Measurements from ENCODE around the gene TPSAB1. TPM values are rescaled to one million over a fixed set of nuclear protein-coding genes. Genes with fewer than 3 reads are reported as not detected.
"Not testable (repeated sequence)": the region's sequence is repeated elsewhere in the genome, so short reads cannot be mapped to it uniquely, and the experiment has no call there.

The TPSAB1 gene
- total and polyA plus RNA-seq, 7 experiments from 2014 or later: 3.2 to 10.2 TPM; not detected in 5

DNA sequence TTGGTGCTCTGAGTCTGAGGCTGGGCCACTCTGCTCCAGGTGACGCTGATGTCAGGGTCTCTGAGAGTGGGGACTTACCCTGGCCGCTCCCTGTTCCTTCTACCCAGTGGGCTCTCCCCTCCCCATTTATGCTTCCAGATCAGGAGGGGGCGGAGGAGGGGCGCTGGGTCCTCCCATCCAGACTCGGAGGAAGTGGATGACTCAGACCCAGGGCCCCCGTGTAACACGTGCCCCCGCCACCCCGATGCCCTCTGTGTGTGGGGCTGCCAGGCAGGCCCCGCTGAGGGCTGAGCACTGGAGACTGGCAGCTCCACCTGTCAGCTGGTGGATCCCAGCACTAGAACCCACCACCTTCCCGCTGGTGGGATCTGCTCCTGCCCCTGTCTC is 10.4 kb upstream of the TPSAB1 start, which contains the start of gene TPSB2:
TSS of gene TPSB2 (minus strand) at position 101 of the 387 bp plus-strand sequence. CDS start 233 bp downstream, outside the sequence.
- H3K27ac ChIP-seq (ENCODE audit: low read depth, low read length); intact Hi-C loops (cut with micrococcal nuclease); H3K36me3 ChIP-seq (ENCODE audit: control insufficient read depth in 2 of 3, insufficient read depth in 3 of 3, low read length in 3 of 3); H3K4me1 Mint-ChIP-seq; POLR2A ChIA-PET; H3K4me3 Mint-ChIP-seq; H3K27ac Mint-ChIP-seq; H3K4me1 ChIP-seq (ENCODE audit: control insufficient read depth in 2 of 2, insufficient read depth in 2 of 2, low read length in 2 of 2); H3K9me3 Mint-ChIP-seq; CTCF ChIA-PET; H3K27me3 Mint-ChIP-seq; H3K27me3 ChIP-seq (ENCODE audit: control insufficient read depth in 2 of 2, insufficient read depth in 2 of 2, low read length in 2 of 2); DNase-seq; H3K36me3 Mint-ChIP-seq; H3K4me3 ChIP-seq (ENCODE audit: low read length); H3K9me3 ChIP-seq (ENCODE audit: control insufficient read depth in 2 of 3, low read length in 3 of 3): not testable (repeated sequence)
- ATAC-seq: peak; percentile 23

DNA sequence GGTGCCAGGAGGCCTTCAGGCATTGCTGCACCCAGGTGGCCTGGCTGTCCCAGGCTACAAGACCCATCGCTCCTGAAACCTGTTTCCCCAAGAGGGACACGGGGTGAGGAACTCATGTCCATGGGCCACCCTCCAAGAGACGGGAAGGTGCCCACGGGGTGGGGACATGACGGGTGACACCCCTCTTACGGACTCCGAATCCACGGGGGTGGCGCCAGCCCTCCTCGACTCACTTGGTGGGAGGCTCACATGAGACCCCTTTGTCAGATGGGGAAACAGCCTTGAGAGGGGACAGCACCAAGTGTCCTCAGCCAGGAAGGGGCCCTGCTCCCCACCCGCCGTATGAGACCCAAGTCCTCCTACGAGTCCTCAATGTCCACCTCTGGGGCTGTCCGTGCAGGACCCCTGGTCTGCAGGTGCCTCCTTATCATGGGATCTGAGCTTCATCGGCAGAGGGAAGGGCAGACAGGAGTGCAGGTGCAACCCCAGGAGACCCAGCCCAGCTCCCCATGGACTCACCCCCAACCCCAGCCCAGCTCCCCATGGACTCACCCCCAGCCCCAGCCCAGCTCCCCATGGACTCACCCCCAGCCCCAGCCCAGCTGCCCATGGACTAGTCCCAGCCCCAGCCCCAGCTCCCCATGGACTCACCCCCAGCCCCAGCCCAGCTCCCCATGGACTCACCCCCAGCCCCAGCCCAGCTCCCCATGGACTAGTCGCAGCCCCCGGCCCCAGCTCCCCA is 9.9 kb upstream of the TPSAB1 start:
- H3K36me3 Mint-ChIP-seq; H3K4me3 ChIP-seq (ENCODE audit: low read length); H3K4me1 ChIP-seq (ENCODE audit: control insufficient read depth in 2 of 2, insufficient read depth in 2 of 2, low read length in 2 of 2); intact Hi-C loops (cut with micrococcal nuclease); H3K4me3 Mint-ChIP-seq; CTCF ChIA-PET; ATAC-seq; H3K9me3 Mint-ChIP-seq; H3K4me1 Mint-ChIP-seq; H3K27ac ChIP-seq (ENCODE audit: low read depth, low read length); H3K27ac Mint-ChIP-seq; H3K9me3 ChIP-seq (ENCODE audit: control insufficient read depth in 2 of 3, low read length in 3 of 3); H3K27me3 Mint-ChIP-seq; DNase-seq; POLR2A ChIA-PET; H3K27me3 ChIP-seq (ENCODE audit: control insufficient read depth in 2 of 2, insufficient read depth in 2 of 2, low read length in 2 of 2); H3K36me3 ChIP-seq (ENCODE audit: control insufficient read depth in 2 of 3, insufficient read depth in 3 of 3, low read length in 3 of 3): not testable (repeated sequence)

DNA sequence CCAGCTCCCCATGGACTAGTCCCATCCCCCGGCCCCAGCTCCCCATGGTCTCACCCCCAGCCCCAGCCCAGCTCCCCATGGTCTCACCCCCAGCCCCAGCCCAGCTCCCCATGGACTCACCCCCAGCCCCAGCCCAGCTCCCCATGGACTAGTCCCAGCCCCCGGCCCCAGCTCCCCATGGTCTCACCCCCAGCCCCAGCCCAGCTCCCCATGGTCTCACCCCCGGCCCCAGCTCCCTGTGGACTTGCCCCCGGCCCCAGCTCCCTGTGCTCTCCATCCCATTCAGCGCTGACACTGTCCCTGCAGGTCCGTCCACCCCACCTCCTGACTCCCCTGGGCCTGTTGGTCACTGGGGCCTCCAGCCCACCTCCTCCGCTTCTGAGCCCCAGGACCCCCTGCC is 9.2 kb upstream of the TPSAB1 start:
- H3K4me1 Mint-ChIP-seq; H3K36me3 ChIP-seq (ENCODE audit: control insufficient read depth in 2 of 3, insufficient read depth in 3 of 3, low read length in 3 of 3); H3K36me3 Mint-ChIP-seq; DNase-seq; H3K27ac ChIP-seq (ENCODE audit: low read depth, low read length); ATAC-seq; H3K27me3 ChIP-seq (ENCODE audit: control insufficient read depth in 2 of 2, insufficient read depth in 2 of 2, low read length in 2 of 2); H3K9me3 Mint-ChIP-seq; H3K4me3 ChIP-seq (ENCODE audit: low read length); POLR2A ChIA-PET; intact Hi-C loops (cut with micrococcal nuclease); H3K27me3 Mint-ChIP-seq; H3K9me3 ChIP-seq (ENCODE audit: control insufficient read depth in 2 of 3, low read length in 3 of 3); H3K4me1 ChIP-seq (ENCODE audit: control insufficient read depth in 2 of 2, insufficient read depth in 2 of 2, low read length in 2 of 2); CTCF ChIA-PET; H3K27ac Mint-ChIP-seq; H3K4me3 Mint-ChIP-seq: not testable (repeated sequence)

DNA sequence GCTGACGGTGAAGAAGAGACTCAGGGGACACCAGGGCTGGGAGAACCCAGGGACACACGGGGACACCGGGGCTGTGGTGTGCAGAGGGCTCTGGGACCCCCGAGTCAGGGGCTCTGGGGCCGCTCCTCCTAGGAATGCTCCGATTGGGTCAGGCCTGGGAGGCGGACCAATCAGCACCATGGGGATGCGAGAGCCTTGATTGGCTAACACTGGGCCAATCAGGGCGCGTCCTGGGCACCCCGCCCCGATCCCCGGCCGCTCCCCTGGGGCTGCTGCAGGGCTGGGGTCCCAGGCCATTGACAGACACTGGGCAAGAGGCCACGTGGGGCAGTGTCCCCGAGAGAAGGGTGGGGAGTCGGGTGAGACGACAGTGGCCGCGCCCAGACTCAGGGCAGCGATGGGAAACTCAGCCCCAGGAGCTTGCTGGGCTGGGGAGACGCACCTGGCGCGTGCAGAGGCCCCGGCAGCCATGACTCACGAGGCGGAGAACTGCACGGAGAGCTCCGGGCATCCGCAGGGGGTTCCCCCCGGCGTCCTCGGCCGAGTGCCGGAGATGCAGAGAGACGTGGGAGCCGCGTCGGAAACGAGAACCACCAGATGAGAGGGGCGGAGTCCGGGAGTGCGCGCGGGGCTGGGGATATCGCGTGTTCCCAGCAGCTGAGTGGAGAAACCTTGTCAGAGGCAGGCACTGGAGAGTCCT is 8.3 kb upstream of the TPSAB1 start:
- H3K27me3 Mint-ChIP-seq; H3K36me3 ChIP-seq (ENCODE audit: control insufficient read depth in 2 of 3, insufficient read depth in 3 of 3, low read length in 3 of 3); H3K9me3 ChIP-seq (ENCODE audit: control insufficient read depth in 2 of 3, low read length in 3 of 3); H3K27ac Mint-ChIP-seq; H3K27ac ChIP-seq (ENCODE audit: low read depth, low read length); H3K4me1 Mint-ChIP-seq; H3K27me3 ChIP-seq (ENCODE audit: control insufficient read depth in 2 of 2, insufficient read depth in 2 of 2, low read length in 2 of 2); H3K9me3 Mint-ChIP-seq; CTCF ChIA-PET; H3K4me1 ChIP-seq (ENCODE audit: control insufficient read depth in 2 of 2, insufficient read depth in 2 of 2, low read length in 2 of 2); H3K4me3 Mint-ChIP-seq; POLR2A ChIA-PET; DNase-seq; ATAC-seq; intact Hi-C loops (cut with micrococcal nuclease); H3K4me3 ChIP-seq (ENCODE audit: low read length); H3K36me3 Mint-ChIP-seq: not testable (repeated sequence)

DNA sequence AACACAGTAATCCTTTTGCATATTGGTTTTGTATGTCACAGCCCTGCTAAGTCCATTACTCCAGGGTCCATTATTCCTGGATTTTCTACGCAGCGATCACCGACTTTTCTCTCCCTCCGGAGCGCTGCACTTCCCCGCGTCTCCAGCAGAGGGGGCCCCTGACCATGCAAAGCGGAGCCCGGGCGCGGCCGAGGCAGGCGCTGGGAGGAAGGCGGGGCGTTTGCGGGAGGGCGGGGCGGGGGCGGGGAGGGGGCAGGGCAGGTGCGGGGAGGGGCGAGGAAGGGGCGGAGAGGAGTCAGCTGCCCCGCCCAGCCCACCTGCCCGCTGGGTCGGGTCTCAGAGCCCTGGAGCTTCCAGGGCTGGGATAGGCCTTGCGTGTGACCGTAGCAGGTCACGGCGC is 3.8 kb upstream of the TPSAB1 start:
- H3K36me3 Mint-ChIP-seq; intact Hi-C loops (cut with micrococcal nuclease): not testable (repeated sequence)

DNA sequence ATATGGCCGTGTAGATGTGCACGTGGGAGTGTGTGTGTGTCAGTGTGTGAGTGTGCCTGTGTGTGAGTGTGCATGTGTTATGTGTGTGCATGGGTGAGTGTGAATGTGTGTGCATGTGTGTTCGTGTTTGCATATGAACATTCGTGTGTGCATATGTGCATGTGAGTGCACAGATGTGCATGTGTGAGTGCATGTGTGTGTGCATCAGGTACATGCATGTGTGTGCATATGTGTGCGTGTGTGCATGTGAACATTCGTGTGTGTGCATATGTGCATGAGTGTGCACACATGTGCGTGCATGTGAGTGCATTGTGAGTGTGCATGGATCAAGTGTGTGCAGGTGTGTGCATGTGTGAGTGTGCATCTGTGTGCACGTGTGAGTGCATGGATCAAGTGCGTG is 2.5 kb upstream of the TPSAB1 start:
- Mint-ChIP-seq H3K4me3 (peak overlapping the region in 1 of 10 donors; percentile 8), H3K4me1 (peaks cover 0 to 5% (median 0%) of the 10 kb centered on the region in 7 donors), H3K9me3 (no peaks in the 10 kb centered on the region), H3K27me3 (no peaks in the 10 kb centered on the region), H3K27ac (peak overlapping the region in 3 of 9 donors; percentile 6 to 35 (median 29)), H3K36me3 (no peaks in the 10 kb centered on the region)
- H3K27me3 ChIP-seq (ENCODE audit: control insufficient read depth in 2 of 2, insufficient read depth in 2 of 2, low read length in 2 of 2): no peaks in the 10 kb centered on the region
- no peaks in the 10 kb centered on the region for H3K36me3 ChIP-seq (ENCODE audit: control insufficient read depth in 2 of 3, insufficient read depth in 3 of 3, low read length in 3 of 3)
- intact Hi-C loops (cut with micrococcal nuclease): no loop called here
- no peaks in the 10 kb centered on the region for H3K9me3 ChIP-seq (ENCODE audit: control insufficient read depth in 2 of 3, low read length in 3 of 3)
- H3K27ac ChIP-seq (ENCODE audit: low read depth, low read length): no peak overlapping the region
- ChIA-PET CTCF (no interaction called here), POLR2A (no interaction called here)
- no peak overlapping the region for H3K4me3 ChIP-seq (ENCODE audit: low read length)
- DNase-seq (peak in 1 of 9 donors; percentile 7), ATAC-seq (no peak)
- H3K4me1 ChIP-seq (ENCODE audit: control insufficient read depth in 2 of 2, insufficient read depth in 2 of 2, low read length in 2 of 2): no peaks in the 10 kb centered on the region

More for the DNA sequence above, 3.8 kb upstream of the TPSAB1 start:
- H3K4me1 ChIP-seq (ENCODE audit: control insufficient read depth in 2 of 2, insufficient read depth in 2 of 2, low read length in 2 of 2); H3K36me3 ChIP-seq (ENCODE audit: control insufficient read depth in 2 of 3, insufficient read depth in 3 of 3, low read length in 3 of 3); H3K4me3 ChIP-seq (ENCODE audit: low read length); H3K27ac Mint-ChIP-seq; POLR2A ChIA-PET; CTCF ChIA-PET; H3K9me3 Mint-ChIP-seq; DNase-seq; H3K4me3 Mint-ChIP-seq; H3K4me1 Mint-ChIP-seq; H3K27me3 Mint-ChIP-seq; H3K27me3 ChIP-seq (ENCODE audit: control insufficient read depth in 2 of 2, insufficient read depth in 2 of 2, low read length in 2 of 2); H3K9me3 ChIP-seq (ENCODE audit: control insufficient read depth in 2 of 3, low read length in 3 of 3); H3K27ac ChIP-seq (ENCODE audit: low read depth, low read length): not testable (repeated sequence)
- peak; percentile 92 for ATAC-seq

DNA sequence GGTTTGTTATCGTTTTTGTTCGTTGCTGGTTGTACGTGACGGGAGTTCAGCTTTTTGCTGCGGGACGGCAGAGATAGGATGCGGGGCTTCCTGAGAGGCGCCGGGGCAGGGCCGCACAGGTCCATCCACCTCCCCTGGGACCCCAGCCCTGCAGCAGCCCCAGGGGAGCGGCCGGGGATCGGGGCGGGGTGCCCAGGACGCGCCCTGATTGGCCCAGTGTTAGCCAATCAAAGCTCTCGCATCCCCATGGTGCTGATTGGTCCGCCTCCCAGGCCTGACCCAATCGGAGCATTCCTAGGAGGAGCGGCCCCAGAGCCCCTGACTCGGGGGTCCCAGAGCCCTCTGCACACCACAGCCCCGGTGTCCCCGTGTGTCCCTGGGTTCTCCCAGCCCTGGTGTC is 1.6 kb upstream of the TPSAB1 start:
- DNase-seq; H3K4me1 Mint-ChIP-seq; H3K27me3 ChIP-seq (ENCODE audit: control insufficient read depth in 2 of 2, insufficient read depth in 2 of 2, low read length in 2 of 2); intact Hi-C loops (cut with micrococcal nuclease); POLR2A ChIA-PET; H3K9me3 ChIP-seq (ENCODE audit: control insufficient read depth in 2 of 3, low read length in 3 of 3); H3K27ac Mint-ChIP-seq; H3K4me3 ChIP-seq (ENCODE audit: low read length); H3K9me3 Mint-ChIP-seq; H3K36me3 Mint-ChIP-seq; ATAC-seq; H3K27ac ChIP-seq (ENCODE audit: low read depth, low read length); H3K27me3 Mint-ChIP-seq; H3K36me3 ChIP-seq (ENCODE audit: control insufficient read depth in 2 of 3, insufficient read depth in 3 of 3, low read length in 3 of 3); H3K4me1 ChIP-seq (ENCODE audit: control insufficient read depth in 2 of 2, insufficient read depth in 2 of 2, low read length in 2 of 2); CTCF ChIA-PET; H3K4me3 Mint-ChIP-seq: not testable (repeated sequence)

Data from naive thymus-derived CD4-positive, alpha-beta T cell (primary cell).